ENCODE results near the gene YWHAB. TPM values are rescaled to one million over a fixed set of nuclear protein-coding genes. Genes with fewer than 3 reads are reported as not detected.
"Not testable (repeated sequence)": the region's sequence is repeated elsewhere in the genome, so short reads cannot be mapped to it uniquely, and the experiment has no call there.

Gene YWHAB
- total RNA-seq: 53.6 TPM in 2 replicates
- polyA plus RNA-seq (2012): 97.2 TPM

DNA sequence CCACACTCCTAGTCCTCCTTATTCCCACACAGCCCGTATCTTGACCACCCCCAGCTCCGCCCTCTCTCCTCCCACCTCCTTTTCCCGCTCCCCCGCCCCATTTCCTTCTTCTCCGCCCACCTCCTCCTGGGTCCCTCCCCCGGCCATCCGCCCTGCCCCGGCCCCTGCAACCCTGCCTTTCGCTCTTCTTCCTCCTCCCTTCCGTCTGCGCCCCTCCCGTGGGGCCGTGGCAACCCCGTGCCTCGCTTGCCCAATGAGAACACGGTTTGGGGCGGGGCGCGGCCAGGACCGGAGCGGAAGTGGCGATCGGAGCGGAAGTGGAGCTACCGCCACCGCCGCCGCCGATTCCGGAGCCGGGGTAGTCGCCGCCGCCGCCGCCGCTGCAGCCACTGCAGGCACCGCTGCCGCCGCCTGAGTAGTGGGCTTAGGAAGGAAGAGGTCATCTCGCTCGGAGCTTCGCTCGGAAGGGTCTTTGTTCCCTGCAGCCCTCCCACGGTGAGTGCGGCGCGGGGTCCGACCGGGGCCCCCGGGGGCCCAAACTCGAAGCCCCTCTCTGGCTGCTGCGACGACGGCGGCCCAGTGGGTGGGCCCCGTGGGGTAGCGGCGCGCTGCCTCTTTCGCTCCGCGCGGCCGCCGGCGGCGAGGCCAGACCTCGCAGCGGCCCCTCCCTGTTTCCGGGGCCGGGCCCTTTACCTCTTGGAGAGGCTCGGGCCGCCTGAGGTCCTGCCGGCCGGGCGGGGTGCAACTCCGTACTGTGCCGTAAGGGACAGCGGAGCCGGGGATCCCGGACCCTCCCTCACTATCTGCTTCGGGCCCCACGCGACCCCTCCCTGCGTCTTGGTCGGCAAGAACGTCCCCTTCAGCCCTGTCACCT is at the start of gene YWHAB:
Gene YWHAB, plus strand, starts transcription at position 314 of the 874 bp plus-strand sequence. CDS start 15,829 bp downstream, outside the sequence.
- peak; percentile 99 for DNase-seq (ENCODE audit: low read depth)

DNA sequence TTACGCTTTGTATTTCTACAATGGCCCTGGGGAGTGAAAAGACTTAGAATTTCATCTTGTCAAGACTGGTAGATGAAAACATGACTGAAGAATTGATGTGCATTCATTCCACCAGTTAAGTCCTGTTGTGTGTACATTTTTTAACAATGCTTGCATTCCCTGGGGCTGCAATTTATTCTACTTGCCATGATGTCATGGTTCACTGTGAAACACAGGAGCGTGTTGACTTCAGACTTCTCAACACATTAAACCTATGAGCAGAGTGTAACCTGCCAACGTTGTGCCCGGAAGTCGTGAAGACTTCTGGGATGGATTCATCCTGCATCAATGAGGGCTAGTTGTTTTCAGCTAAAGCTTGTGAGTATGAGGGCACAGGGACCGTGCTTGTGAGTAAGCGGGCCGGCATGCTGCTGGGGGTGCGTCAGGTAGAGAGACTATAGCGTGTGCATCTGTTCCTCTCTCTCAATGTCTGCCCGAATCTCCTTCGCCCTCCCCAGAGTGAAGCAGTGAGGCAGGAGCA is 48.8 kb upstream of the YWHAB start:
- no peak for DNase-seq (ENCODE audit: low read depth)

DNA sequence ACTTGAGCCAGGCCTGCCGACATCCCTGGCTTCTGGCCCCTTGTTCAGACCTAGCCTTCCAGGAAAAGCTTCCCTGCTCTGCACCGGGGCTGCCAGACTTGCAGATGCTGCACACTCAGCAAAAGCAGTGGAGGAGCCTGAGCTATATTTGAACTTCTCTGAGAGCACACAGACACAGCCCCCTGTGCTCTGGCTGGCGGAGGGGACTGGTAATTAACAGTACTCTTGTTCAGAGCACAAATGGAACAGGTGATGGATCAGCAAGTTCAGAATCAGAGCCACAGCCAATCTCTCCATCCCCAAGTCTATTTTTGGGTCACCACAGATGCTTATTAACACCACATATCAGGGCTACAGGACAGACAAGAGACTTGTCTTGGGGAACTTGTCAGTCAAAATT is 47.6 kb upstream of the YWHAB start:
- peak; percentile 93 for DNase-seq (ENCODE audit: low read depth)

DNA sequence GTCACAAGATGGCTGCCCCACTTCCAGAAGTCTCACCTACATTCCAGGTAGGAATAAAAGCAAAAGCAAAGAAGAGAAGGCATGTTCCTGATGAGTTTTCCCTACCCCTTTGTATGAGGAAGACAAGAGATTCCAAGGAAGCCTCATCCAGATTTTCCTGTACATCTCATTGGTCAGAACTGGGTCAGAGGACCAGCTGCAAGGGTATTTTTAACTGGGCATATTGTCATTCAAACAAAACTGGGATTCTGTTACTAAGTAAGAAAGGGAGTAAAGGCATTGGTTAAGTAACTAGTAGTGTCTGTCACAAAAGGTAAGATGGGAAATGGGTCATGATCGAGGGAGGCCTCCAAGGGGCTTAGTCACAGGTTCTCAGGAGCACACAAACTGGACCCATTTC is 47.0 kb upstream of the YWHAB start:
- DNase-seq (ENCODE audit: low read depth): peak; percentile 78

DNA sequence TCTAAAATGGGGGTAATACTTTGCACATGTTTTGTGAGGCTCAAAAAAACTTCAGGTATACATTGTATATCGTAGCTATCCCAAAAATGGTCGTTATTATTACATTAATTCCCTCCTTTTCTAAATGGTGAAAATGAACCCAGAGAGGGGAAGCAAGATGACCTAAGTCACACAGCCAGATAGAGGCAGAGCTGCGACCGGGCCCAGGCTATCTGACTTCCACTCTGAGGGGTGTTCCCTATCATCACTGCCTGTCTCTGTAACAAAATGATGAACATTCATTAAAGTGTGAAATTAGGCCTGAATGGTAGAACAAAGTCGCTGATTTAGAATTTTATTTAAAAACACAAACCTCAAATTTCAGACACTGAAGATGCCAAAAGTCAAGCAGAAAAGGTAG is 46.0 kb upstream of the YWHAB start:
- no peak for DNase-seq (ENCODE audit: low read depth)

DNA sequence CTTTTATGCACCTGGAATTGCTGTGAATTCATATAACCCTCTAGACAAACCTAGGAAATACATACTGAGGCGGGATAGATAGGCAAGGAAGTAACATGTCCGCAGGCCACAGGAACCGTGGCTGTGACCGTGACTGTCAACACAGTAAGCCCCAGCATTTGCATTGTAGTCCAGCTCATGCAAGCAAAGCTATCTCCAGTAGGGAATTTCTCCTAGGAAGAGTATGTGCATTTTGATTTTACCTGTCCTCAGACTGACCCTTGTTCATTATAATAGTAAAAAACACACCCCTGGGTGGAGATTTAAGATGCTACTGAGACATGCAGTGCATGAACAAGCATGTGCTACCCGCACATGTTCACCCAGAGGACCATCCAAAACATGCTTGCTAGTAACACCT is 44.7 kb upstream of the YWHAB start:
- DNase-seq (ENCODE audit: low read depth): no peak

DNA sequence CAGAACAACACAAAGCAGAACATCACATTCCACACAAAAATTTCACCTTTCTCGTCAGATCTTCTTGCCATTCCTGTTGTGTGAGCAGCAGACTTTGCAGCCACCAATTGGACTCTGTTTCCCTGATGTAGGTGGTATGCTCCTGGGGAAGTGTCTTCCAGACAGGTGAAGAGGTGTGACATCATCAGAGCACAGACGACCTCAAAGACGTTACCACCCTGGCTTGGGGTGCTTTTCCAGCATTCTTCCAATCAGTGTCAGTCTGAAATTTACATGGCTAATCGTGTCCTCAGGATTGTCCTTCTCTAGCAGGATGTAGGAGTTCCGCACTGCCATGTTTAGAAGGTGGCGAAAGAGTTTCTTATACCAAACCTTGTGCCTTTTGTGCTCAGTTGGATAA is 43.5 kb upstream of the YWHAB start:
- no peak for DNase-seq (ENCODE audit: low read depth)

DNA sequence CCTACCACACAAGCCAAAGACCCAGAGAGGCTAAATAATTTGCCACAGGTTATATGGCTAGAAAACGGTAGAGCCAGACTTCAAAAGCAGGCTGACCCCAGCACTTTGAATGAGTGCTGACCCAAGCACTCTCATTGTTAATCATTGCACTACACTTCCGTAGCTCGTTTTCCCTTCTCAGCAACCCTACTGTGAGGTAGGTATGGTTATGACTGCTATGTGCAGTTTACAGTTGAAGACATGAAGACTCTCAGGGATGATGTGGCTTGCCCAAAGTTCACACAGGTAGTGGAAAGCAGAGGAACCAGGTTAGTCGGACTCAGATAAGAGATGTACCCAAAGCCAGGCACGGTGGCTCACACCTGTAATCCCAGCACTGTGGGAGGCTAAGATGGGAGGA is 41.6 kb upstream of the YWHAB start:
- no peak for DNase-seq (ENCODE audit: low read depth)

DNA sequence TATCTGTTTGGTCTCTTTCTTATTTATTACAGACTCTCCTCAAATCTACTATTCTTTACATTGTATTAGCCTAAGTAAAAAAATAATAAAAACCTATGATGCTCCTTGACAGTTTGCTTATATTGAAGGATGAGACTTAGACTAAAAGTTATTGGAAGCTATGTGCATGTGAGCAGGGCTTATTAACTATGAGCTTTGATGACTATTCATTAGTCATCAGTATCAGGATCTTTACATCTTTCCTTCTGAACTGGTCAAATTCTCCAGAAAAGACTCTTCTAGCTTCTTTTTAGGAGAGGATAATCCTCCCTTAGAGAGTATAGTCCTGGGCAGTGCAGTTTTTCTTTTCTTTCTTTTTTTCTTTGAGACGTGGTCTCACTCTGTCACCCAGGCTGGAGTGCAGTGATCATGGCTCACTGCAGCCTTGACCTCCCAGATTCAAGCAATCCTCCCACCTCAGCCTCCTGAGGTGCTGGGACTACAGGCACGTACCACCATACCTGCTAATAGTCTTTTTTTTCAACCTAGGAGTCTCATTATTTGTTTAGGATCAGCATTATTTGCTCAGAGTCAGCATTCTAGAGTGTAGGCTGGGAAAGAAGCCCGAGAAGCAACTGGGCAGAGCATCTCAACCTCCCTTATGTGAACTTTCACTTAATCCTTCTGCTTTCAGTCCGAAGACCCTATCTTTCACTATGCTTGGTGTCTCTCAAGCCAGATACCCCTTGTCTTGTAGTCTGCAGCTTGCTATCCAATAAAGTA is 37.1 kb upstream of the YWHAB start:
- DNase-seq (ENCODE audit: low read depth): no peak

DNA sequence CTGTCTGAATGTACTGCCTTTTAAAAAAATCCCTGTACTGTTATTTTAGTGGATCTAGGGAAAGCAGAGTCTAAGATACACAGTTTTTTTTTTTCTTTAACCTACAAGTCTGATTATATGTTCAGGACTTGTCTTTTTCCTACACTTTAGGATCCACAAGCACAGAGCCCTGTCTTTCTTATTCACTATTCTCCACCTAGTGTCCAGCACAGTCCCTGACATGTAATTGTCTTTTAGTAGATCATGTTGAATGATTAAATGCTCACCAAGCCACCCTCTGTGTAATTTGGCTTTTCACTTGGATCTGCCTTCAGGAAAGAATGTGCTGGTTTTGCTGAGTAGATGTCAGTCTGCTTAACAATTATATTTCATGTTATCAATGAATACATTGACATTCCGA is 35.8 kb upstream of the YWHAB start:
- peak; percentile 9 for DNase-seq (ENCODE audit: low read depth)

DNA sequence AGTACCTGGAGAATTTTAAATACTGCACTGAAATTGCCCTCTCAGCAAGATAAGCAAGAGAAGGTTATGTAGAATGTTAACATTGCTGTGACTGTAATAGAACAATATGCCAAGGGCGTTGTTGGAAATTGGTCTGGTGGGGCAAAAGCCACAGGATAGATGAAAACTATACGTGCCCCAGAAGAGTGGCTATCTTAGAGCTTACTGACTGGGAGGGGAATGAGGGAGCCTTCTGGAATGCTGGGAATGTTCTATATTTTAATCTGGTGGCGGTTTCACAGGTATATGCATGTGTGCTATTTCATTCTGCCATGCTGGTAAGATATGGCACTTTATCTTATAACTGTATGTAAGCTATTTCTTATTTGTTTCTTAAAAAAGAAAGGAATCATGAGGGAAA is 35.2 kb upstream of the YWHAB start:
- DNase-seq (ENCODE audit: low read depth): no peak

DNA sequence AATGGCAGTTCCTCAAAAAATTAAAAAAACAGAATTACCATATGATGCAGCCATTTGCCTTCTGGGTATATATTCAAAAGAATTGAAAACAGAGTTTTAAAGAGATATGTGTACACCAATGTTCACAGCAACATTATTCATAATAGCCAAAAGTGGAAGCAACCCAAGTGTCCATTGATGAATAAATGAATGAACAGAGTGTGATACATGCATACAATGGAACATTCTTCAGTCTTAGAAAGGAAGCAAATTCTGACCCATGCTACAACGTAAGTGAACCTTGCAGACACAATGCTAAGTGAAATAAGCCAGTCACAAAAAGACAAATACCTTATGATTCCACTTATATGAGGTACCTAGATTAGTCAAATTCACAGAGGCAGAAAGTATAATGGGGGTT is 34.7 kb upstream of the YWHAB start:
- DNase-seq (ENCODE audit: low read depth): no peak

DNA sequence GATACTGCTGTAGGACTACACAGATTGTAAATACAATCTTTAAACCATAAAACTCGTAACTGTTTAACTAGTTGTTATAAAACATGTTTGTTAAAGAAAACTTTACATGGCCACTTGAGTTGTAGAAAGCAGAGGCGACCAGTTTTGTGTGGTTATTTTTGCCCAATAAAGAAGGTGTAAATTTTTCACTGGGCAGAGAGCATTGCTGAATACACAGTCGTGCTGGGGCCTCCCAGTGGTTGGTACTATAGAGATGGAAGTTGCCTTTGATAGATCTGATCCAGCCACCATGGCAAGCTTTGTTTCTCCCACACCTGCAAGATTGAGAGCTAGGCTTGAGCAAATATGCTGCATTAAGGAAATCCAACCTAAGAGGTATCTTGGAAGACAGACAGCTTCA is 34.0 kb upstream of the YWHAB start:
- no peak for DNase-seq (ENCODE audit: low read depth)

DNA sequence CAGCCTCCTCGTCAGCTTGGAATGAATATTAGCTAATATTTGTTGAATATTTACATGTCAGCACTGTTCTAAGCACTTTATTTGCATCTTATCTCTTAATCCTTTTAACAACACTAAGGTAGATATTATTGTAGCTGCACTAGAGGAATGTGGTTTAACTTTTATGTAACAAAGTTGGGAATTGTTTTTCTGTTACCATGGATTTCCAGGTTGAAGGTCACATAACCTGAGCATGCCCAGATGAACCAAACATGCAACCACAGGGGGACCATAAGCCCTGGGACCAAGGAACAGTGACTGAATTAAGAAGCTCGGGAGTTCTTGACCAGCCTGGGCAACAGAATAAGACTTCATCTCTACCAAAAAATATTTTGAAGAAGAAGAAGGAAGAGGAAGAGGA is 29.1 kb upstream of the YWHAB start:
- DNase-seq (ENCODE audit: low read depth): no peak

DNA sequence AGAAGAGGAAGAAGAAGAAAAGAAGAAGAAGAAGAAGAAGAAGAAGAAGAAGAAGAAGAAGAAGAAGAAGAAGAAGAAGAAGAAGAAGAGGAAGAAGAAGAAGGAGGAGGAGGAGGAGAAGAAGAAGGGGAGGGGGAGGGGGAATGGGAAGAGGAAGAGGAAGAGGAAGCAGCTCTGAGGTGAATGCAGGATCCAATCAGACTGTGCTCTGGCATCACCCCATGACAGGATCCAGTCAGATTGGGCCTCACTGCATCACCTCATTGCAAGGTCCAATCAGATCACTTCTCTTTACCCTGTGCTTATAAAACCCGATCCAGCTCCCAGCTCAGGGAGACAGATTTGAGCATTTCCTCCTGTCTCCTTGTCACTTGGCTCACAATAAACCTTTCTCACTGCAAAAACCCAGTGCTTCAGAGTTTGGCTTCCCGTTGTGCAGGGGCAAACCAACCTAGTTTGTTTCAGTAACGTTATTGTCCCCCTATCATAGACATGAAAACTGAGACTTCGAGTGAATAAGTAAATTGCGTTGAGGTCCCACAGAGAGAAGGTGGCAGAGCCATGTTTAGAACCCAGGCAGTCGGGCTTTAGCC is 28.6 kb upstream of the YWHAB start:
- no peak for DNase-seq (ENCODE audit: low read depth)

DNA sequence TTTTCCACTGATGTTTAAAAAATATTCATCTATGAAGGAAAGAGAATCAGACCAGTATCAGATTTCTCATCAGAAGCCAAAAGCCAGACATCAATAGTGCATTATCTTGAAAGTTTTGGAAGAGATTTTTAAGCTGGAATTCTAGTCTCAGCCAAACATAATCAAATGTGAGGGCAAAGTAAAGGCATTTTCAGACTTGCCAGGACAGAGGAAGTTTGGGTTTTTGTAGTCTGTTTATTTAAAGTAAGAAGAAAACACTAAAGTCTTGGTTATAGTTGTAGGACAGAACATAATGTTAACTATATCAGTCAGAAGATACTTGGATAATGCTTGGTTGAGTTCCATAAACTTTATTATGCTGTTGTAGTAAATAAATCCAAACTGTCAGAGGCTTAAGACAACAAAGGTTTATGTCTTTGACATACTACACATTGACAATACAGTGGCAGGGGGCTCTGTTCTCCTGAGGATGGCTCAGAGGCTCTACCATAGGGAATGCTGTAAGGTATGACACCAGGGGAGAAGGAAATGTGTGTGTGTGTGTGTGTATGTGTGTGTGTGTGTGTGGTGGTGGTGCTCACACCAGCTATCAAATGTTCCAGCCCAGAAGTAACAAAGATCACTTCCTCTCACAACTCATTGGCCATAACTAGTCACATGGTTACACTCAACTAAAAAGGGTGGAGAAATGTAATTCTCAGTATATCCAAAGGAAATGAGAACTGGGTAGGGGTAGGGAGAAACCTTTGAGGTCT is 26.7 kb upstream of the YWHAB start:
- DNase-seq (ENCODE audit: low read depth): no peak

DNA sequence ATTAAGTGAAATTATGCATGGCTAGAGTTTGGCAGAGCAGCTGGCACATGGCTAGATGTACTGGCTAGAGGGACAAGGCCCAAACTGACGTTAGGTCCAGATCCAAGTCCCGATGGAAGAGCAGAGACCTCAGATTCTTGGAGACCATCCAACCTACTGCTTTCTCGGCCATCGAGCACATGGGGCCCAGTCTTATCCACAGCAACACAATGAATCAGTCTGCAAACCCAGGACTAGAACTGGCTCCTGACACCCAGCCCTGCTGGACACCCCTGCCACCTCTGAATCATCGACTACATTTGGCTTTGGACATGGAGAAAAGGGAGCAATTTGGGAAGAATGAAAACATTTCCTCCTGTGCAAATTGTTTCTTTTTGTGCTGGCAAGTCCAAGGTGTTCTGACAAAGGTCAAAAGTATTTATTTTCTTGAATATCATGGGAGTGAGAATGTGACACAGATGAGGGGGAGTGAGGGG is 23.9 kb upstream of the YWHAB start:
- peak; percentile 14 for DNase-seq (ENCODE audit: low read depth)

DNA sequence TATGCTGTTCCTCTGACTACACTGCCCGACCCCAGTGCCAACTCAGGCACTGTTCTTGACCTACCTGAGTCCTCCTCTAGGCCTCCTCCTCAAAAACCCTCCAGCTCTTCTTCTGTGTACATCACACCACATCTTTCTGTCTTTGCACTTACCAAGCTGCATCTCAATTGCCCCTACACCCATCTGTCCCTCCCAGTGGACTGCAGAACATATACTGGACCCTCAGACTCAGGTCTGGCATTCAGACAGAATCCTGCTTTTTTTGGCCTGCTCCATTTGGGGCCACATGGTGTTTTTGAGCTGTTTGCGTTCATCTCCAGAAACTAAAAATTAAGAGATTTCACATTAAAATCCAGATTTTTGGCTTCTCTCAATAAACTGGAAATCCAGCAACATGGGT is 23.2 kb upstream of the YWHAB start:
- no peak for DNase-seq (ENCODE audit: low read depth)

DNA sequence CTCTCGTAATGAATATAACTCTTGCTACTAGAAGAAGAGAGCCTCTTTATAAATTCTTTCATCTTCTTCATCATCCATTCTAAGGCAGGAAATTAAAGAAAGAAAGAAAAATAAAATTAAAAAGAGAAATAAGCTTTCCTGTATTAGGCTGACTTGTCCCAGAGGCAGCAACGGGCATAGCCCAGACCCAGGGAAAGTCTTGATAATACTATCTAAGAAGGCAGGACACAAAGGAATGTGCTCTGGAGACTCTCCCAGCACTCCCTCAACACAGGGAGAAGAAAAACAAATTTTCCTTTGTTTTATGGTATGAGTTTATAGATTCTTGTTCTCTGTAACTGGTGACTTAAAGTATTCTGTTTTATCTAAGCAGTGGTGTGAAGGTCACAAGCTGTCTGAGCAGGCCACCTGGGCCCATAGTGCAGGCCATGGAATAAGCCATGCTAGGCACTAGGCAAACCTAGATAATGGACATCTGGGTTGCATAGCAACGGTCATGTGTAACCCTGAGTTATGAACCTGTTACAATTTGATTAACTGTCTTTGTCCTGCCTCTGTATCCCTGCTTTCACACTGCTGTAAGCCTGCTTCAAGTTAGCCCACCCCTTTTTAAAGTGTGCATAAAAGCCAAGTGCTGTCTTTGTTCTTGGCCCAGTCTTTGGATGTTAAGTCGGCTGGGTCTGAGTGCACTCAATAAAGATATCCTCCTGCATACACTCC is 22.0 kb upstream of the YWHAB start:
- DNase-seq (ENCODE audit: low read depth): not testable (repeated sequence)

DNA sequence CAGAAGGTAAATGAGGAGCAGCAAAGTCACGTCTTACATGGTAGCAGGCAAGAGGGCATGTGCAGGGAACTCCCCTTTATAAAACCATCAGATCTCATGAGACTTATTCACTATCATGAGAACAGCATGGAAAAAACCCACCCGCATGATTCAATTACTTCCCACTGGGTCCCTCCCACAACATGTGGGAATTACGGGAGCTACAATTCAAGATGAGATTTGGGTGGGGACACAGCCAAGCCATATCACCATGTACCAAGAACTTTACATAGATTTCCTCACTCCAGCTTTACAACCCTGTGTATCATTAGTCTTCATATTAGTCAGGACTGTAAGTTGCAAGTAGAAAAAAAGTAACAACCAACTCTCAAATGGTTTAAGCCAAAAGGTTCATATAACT is 21.0 kb upstream of the YWHAB start:
- DNase-seq (ENCODE audit: low read depth): not testable (repeated sequence)

All from myocyte (in vitro differentiated cells).